K562 (cell line): ENCODE results near the gene HMGN2. TPM values are rescaled to one million over a fixed set of nuclear protein-coding genes. Genes with fewer than 3 reads are reported as not detected.

ENCODE experiments used
- BMI1 ChIP-seq: fragments of 150-350 bp; IDR thresholded peaks from 2 replicates; pipeline ENCODE4 v1.6.1; 2014; ENCODE audit warnings: low read length
- C11orf30 ChIP-seq: fragments of 450-650 bp; IDR thresholded peaks from 2 replicates; pipeline ENCODE4 v1.6.1; 2016; ENCODE audit warnings: low read depth, mild to moderate bottlenecking
- CBX5 ChIP-seq: IDR thresholded peaks from 2 replicates; pipeline ENCODE4 v1.6.1; 2014; ENCODE audit warnings: low read depth, borderline replicate concordance
- DNMT1 ChIP-seq: fragments of 450-650 bp; IDR thresholded peaks from 2 replicates; pipeline ENCODE4 v1.6.1; 2016; ENCODE audit warnings: antibody characterized with exemption, mild to moderate bottlenecking
- DPF2 ChIP-seq: fragments of 450-650 bp; IDR thresholded peaks from 2 replicates; pipeline ENCODE4 v1.6.1; 2016
- GTF2F1 ChIP-seq: IDR thresholded peaks from 2 replicates; pipeline ENCODE4 v1.6.1; 2011; ENCODE audit warnings: low read depth, low read length, improper control_type of control experiment
- IRF2 ChIP-seq: sonication (generic); formaldehyde crosslinking; IDR thresholded peaks from 2 replicates; pipeline ENCODE4 v1.8.1; 2022; ENCODE audit warnings: mild to moderate bottlenecking, missing genetic modification reagents
- MAFF ChIP-seq: IDR thresholded peaks from 2 replicates; pipeline ENCODE4 v1.6.1; 2012; ENCODE audit warnings: low read length, improper control_type of control experiment
- MAFK ChIP-seq: IDR thresholded peaks from 2 replicates; pipeline ENCODE4 v1.6.1; 2011; ENCODE audit warnings: low read length, improper control_type of control experiment
- MBD2 ChIP-seq: sonication (generic); IDR thresholded peaks from 2 replicates; pipeline ENCODE4 v1.6.1; 2016; ENCODE audit warnings: low read depth, borderline replicate concordance
- MYBL2 ChIP-seq, 2 experiments: fragments of 450-650 bp in 1 of 2; sonication (generic) in 1 of 2; formaldehyde crosslinking in 1 of 2; IDR thresholded peaks; 2 replicates each; pipeline versions ENCODE4 v1.6.1 to v1.8.1; 2017 to 2022; ENCODE audit warnings: borderline replicate concordance in 1 of 2, inconsistent platforms in 1 of 2, low read depth in 1 of 2, mild to moderate bottlenecking in 1 of 2, missing genetic modification reagents in 1 of 2, moderate library complexity in 1 of 2
- PCBP2 ChIP-seq: fragments of 200-400 bp; formaldehyde crosslinking; IDR thresholded peaks from 2 replicates; pipeline ENCODE4 v1.6.1; 2018; ENCODE audit warnings: low read length, low read depth, mild to moderate bottlenecking, moderate library complexity; ENCODE audit not compliant: poor library complexity, severe bottlenecking
- POLR2H ChIP-seq: IDR thresholded peaks from 2 replicates; pipeline ENCODE4 v1.6.1; 2016; ENCODE audit warnings: missing genetic modification characterization, low read depth, mild to moderate bottlenecking, control low read depth, missing compliant biosample characterization, moderate library complexity
- POU5F1 ChIP-seq: fragments of 150-350 bp; IDR thresholded peaks from 2 replicates; pipeline ENCODE4 v1.6.1; 2014; ENCODE audit warnings: borderline replicate concordance, low read length, low read depth, mild to moderate bottlenecking; ENCODE audit not compliant: partially characterized antibody
- SMAD3 ChIP-seq: fragments of 450-650 bp; formaldehyde crosslinking; conservative IDR thresholded peaks from 2 replicates; pipeline ENCODE4 v1.4.0; 2020; ENCODE audit warnings: mild to moderate bottlenecking
- SMARCB1 ChIP-seq: IDR thresholded peaks from 2 replicates; pipeline ENCODE4 v1.6.1; 2011; ENCODE audit warnings: improper control_type of control experiment, low read depth; ENCODE audit not compliant: insufficient read length
- SOX6 ChIP-seq: fragments of 450-650 bp; IDR thresholded peaks from 2 replicates; pipeline ENCODE4 v1.6.1; 2014; ENCODE audit warnings: mild to moderate bottlenecking
- TAL1 ChIP-seq: fragments of 450-650 bp; IDR thresholded peaks from 2 replicates; pipeline ENCODE4 v1.6.1; 2016; ENCODE audit warnings: mild to moderate bottlenecking
- USF1 ChIP-seq: sonication (generic); formaldehyde crosslinking; IDR thresholded peaks from 2 replicates; pipeline ENCODE4 v1.9.0; 2022; ENCODE audit warnings: mild to moderate bottlenecking, missing genetic modification reagents
- ZMIZ1 ChIP-seq, 2 experiments: fragments of 150-350 bp in 1 of 2; IDR thresholded peaks; 2 replicates each; pipeline ENCODE4 v1.6.1; 2012 to 2016; ENCODE audit warnings: low read depth in 2 of 2, low read length in 2 of 2, mild to moderate bottlenecking in 1 of 2, moderate library complexity in 1 of 2
- ZNF143 ChIP-seq: sonication (generic); formaldehyde crosslinking; IDR thresholded peaks from 2 replicates; pipeline ENCODE4 v1.9.0; 2022; ENCODE audit warnings: mild to moderate bottlenecking, missing genetic modification reagents
- ZNF395 ChIP-seq: fragments of 200-800 bp; sonication (Bioruptor generic); IDR thresholded peaks from 2 replicates; pipeline ENCODE4 v1.6.1; 2017; ENCODE audit warnings: missing genetic modification characterization, missing compliant biosample characterization
- ZNF408 ChIP-seq: fragments of 250-450 bp; sonication (Bioruptor Pico); IDR thresholded peaks from 2 replicates; pipeline ENCODE4 v1.4.0; 2020; ENCODE audit warnings: low read depth, mild to moderate bottlenecking, moderate library complexity
- ZNF57 ChIP-seq: fragments of 450-650 bp; formaldehyde crosslinking; IDR thresholded peaks from 2 replicates; pipeline ENCODE4 v1.4.0; 2020; ENCODE audit warnings: mild to moderate bottlenecking, moderate library complexity
- ZNF764 ChIP-seq: fragments of 250-450 bp; sonication (Bioruptor Pico); IDR thresholded peaks from 2 replicates; pipeline ENCODE4 v1.4.0; 2020; ENCODE audit warnings: low read depth, mild to moderate bottlenecking, moderate library complexity
- polyA plus RNA-seq, 8 experiments: library from polyadenylated mRNA; depleted of rRNA in 4 of 8; stranded (reverse) in 5 of 8; unstranded in 3 of 8; fragments of >200 nt; fragmentation: Nextera tagmentation in 2 of 8; fragmentation: Illumina TruSeq in 1 of 8; extraction: Ambion mirVana in 2 of 8; extraction: Trizol in 1 of 8; gene quantifications; 2 replicates each; pipeline versions ENCODE4 v1.2.1 to v1.2.3, GENCODE V29; 2011 to 2014; ENCODE audit warnings: inconsistent platforms in 1 of 8, missing spikeins in 1 of 8
- total RNA-seq, 7 experiments: library from RNA; depleted of rRNA in 6 of 7; stranded (reverse); fragments of >200 nt in 6 of 7; fragmentation: Illumina TruSeq in 2 of 7; extraction: Trizol in 2 of 7; gene quantifications; 2 replicates each; pipeline versions ENCODE4 v1.2.1 to v1.2.3, GENCODE V29; 2011 to 2021; ENCODE audit warnings: low replicate concordance in 1 of 7

Gene HMGN2
- total and polyA plus RNA-seq, 9 of the 15 experiments (the other 6 are each of a cell fraction or from before 2014, with no cell fraction given) = 370 to 1,354 (median 965) TPM

- TF ChIP-seq ZMIZ1 (IDR thresholded peaks at IDR 0.05; ENCODE audit: low read depth in 2 of 2, low read length in 2 of 2) (no peak), C11orf30 (no peak), SMARCB1 (no peak), ZNF57 (CRISPR knock-in tag) (no peak), MBD2 (no peak), DNMT1 (no peak), ZNF143 (CRISPR knock-in tag) (no peak), USF1 (CRISPR knock-in tag) (no peak), SOX6 (no peak), ZNF764 (CRISPR knock-in tag) (no peak), POU5F1 (no peak), POLR2H (tag) (no peak), BMI1 (no peak), GTF2F1 (no peak), ZNF395 (CRISPR knock-in tag) (no peak; the same call in 1 of the 2 replicates), CBX5 (no peak), PCBP2 (no peak), MYBL2 (IDR thresholded peaks at IDR 0.05; ENCODE audit: low read depth) (0 out of 2 replicates have a peak, but pooled peaks have one; percentile 47), MYBL2 (CRISPR knock-in tag; IDR thresholded peaks at IDR 0.05; ENCODE audit: borderline replicate concordance) (no peak), DPF2 (no peak; the same call in 1 of the 2 replicates), TAL1 (no peak), MAFK (no peak), SMAD3 (CRISPR knock-in tag) (no peak), ZNF408 (CRISPR knock-in tag) (no peak), IRF2 (CRISPR knock-in tag) (no peak), MAFF (no peak)
Measured at GRCh38 chr1:26471498-26472319, 531 bp upstream of the HMGN2 start (continued).
